Keratinocyte (primary cell): Measurements from ENCODE around the gene RYR1. TPM values are rescaled to one million over a fixed set of nuclear protein-coding genes. Genes with fewer than 3 reads are reported as not detected.

Source experiments
- DNase-seq: peaks from one replicate; pipeline ENCODE4 v3.0.0-alpha.2; 2011; ENCODE audit warnings: low read depth, missing footprints, low spot score
- FAIRE-seq: peaks from 2 replicates; lab custom pipeline; 2011; peaks lifted over from hg19 to GRCh38; lab: Jason Lieb, UNC
- H2AFZ ChIP-seq: 2 replicates; pipeline ENCODE4 v1.6.0; 2012; ENCODE audit warnings: low read length, control low read depth, inconsistent platforms; ENCODE audit not compliant: control insufficient read depth
- H3K27ac ChIP-seq: 2 replicates; pipeline ENCODE4 v1.5.1; 2011; ENCODE audit warnings: low read length; ENCODE audit not compliant: control insufficient read depth, insufficient read depth
- H3K27me3 ChIP-seq: 3 replicates; pipeline ENCODE4 v1.6.0; 2011; ENCODE audit warnings: low read length; ENCODE audit not compliant: control insufficient read depth, insufficient read depth; ENCODE audit errors: extremely low read depth
- H3K36me3 ChIP-seq, 2 experiments: 2 replicates in 1 of 2; 3 replicates in 1 of 2; pipeline ENCODE4 v1.5.1; 2011; ENCODE audit warnings: low read length in 2 of 2, mild to moderate bottlenecking in 1 of 2; ENCODE audit not compliant: control insufficient read depth in 2 of 2, insufficient read depth in 2 of 2; ENCODE audit errors: extremely low read depth in 1 of 2
- H3K4me1 ChIP-seq: 3 replicates; pipeline ENCODE4 v1.5.1; 2011; ENCODE audit warnings: low read length; ENCODE audit not compliant: control insufficient read depth, insufficient read depth; ENCODE audit errors: extremely low read depth
- H3K4me2 ChIP-seq: 3 replicates; pipeline ENCODE4 v1.6.0; 2011; ENCODE audit warnings: low read depth, low read length; ENCODE audit not compliant: control insufficient read depth, insufficient read depth; ENCODE audit errors: extremely low read depth
- H3K4me3 ChIP-seq, 3 experiments: fragments of 200-600 bp in 1 of 3; sonication (generic) in 1 of 3; 2 replicates in 2 of 3; 3 replicates in 1 of 3; pipeline ENCODE4 v1.5.1; 2011 to 2016; ENCODE audit warnings: low read length in 3 of 3, mild to moderate bottlenecking in 3 of 3, control low read depth in 2 of 3, inconsistent platforms in 1 of 3, low read depth in 1 of 3, mixed read lengths in 1 of 3, mixed run types in 1 of 3, moderate library complexity in 1 of 3; ENCODE audit not compliant: control insufficient read depth in 2 of 3, insufficient read depth in 2 of 3; ENCODE audit errors: extremely low read depth in 1 of 3
- H3K79me2 ChIP-seq: 2 replicates; pipeline ENCODE4 v1.6.0; 2012; ENCODE audit warnings: low read length; ENCODE audit not compliant: control insufficient read depth, insufficient read depth
- H3K9ac ChIP-seq: 3 replicates; pipeline ENCODE4 v1.6.0; 2011; ENCODE audit warnings: low read length; ENCODE audit not compliant: control insufficient read depth, insufficient read depth; ENCODE audit errors: extremely low read depth
- H3K9me1 ChIP-seq: 3 replicates; pipeline ENCODE4 v1.6.0; 2011; ENCODE audit warnings: low read length; ENCODE audit not compliant: control insufficient read depth, insufficient read depth; ENCODE audit errors: extremely low read depth
- H3K9me3 ChIP-seq: 2 replicates; pipeline ENCODE4 v1.5.1; 2012; ENCODE audit warnings: low read depth, low read length; ENCODE audit not compliant: control insufficient read depth
- H4K20me1 ChIP-seq: 3 replicates; pipeline ENCODE4 v1.6.0; 2011; ENCODE audit warnings: low read length; ENCODE audit not compliant: control insufficient read depth, insufficient read depth; ENCODE audit errors: extremely low read depth
- EZH2 ChIP-seq: IDR thresholded peaks from one replicate; pipeline ENCODE4 v1.6.1; 2012; ENCODE audit warnings: inconsistent platforms, mild to moderate bottlenecking, low read length, moderate library complexity
- dilution Hi-C: fragments of 300-500 bp; cut with MboI; formaldehyde crosslinking; loops from one replicate; pipeline ENCODE4 v1.7.0; 2020; ENCODE audit warnings: low sequenced_read_pairs; ENCODE audit not compliant: extremely low pct_ligation_motif_present
- polyA plus RNA-seq, 5 experiments: library from polyadenylated mRNA; depleted of rRNA in 3 of 5; stranded (reverse) in 3 of 5; stranded (forward) in 1 of 5; unstranded in 1 of 5; fragments of >200 nt; gene quantifications; 1 replicate in 1 of 5; 2 replicates in 3 of 5; 3 replicates in 1 of 5; pipeline versions ENCODE4 v1.2.1 to v1.2.3, GENCODE V29; 2011 to 2012; ENCODE audit warnings: missing spikeins in 2 of 5, low read depth in 1 of 5, low replicate concordance in 1 of 5
- TF ChIP-seq, protein P1 (sequence below), 3 experiments: IDR thresholded peaks in 1 of 3; conservative IDR thresholded peaks in 1 of 3; optimal IDR thresholded peaks in 1 of 3; 2 replicates in 2 of 3; 3 replicates in 1 of 3; pipeline versions ENCODE3 to v1.5.1; 2011; ENCODE audit warnings: low read length in 3 of 3, mild to moderate bottlenecking in 3 of 3, moderate library complexity in 2 of 3, control low read depth in 1 of 3, inconsistent platforms in 1 of 3; ENCODE audit not compliant: insufficient read depth in 2 of 3; ENCODE audit errors: extremely low read depth in 1 of 3

The RYR1 gene
- polyA plus RNA-seq, 1 donor (not counting 4 experiments of a cell fraction or from before 2014, with no cell fraction given), result 0.41 TPM

- no peak for FAIRE-seq
- Histone ChIP-seq H3K9ac (no peak overlapping the region), H3K27ac (no peak overlapping the region), H2AFZ (no peak overlapping the region), H3K9me1 (no peaks in the 10 kb centered on the region), H3K27me3 (no peaks in the 10 kb centered on the region), H3K4me1 (no peaks in the 10 kb centered on the region), H4K20me1 (no peaks in the 10 kb centered on the region), H3K36me3 (no peaks in the 10 kb centered on the region), H3K9me3 (no peaks in the 10 kb centered on the region), H3K4me3 (no peak overlapping the region), H3K79me2 (no peaks in the 10 kb centered on the region), H3K4me2 (no peak overlapping the region)
- DNase-seq, result no peak
- dilution Hi-C loops, result no loop called here
- no peak for TF ChIP-seq EZH2
- TF ChIP-seq, protein P1, sequence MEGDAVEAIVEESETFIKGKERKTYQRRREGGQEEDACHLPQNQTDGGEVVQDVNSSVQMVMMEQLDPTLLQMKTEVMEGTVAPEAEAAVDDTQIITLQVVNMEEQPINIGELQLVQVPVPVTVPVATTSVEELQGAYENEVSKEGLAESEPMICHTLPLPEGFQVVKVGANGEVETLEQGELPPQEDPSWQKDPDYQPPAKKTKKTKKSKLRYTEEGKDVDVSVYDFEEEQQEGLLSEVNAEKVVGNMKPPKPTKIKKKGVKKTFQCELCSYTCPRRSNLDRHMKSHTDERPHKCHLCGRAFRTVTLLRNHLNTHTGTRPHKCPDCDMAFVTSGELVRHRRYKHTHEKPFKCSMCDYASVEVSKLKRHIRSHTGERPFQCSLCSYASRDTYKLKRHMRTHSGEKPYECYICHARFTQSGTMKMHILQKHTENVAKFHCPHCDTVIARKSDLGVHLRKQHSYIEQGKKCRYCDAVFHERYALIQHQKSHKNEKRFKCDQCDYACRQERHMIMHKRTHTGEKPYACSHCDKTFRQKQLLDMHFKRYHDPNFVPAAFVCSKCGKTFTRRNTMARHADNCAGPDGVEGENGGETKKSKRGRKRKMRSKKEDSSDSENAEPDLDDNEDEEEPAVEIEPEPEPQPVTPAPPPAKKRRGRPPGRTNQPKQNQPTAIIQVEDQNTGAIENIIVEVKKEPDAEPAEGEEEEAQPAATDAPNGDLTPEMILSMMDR (optimal IDR thresholded peaks at IDR 0.05 in 1 of 3, IDR thresholded peaks at IDR 0.05 in 1 of 3, conservative IDR thresholded peaks at IDR 0.05 in 1 of 3; ENCODE audit: extremely low read depth in 1 of 3, insufficient read depth in 2 of 3, low read length in 3 of 3), result no peak
Observed at GRCh38 chr19:38485541-38486285, 52.2 kb downstream of the RYR1 start.

GRCh38 chr19:38486731-38487336 is 53.3 kb downstream of the RYR1 start:
- no peak for TF ChIP-seq EZH2
- TF ChIP-seq, protein P1 (optimal IDR thresholded peaks at IDR 0.05 in 1 of 3, IDR thresholded peaks at IDR 0.05 in 1 of 3, conservative IDR thresholded peaks at IDR 0.05 in 1 of 3; ENCODE audit: extremely low read depth in 1 of 3, insufficient read depth in 2 of 3, low read length in 3 of 3), result no peak
- Histone ChIP-seq H3K27me3 (no peaks in the 10 kb centered on the region), H3K9me1 (no peaks in the 10 kb centered on the region), H3K9me3 (no peaks in the 10 kb centered on the region), H3K36me3 (no peaks in the 10 kb centered on the region), H2AFZ (no peak overlapping the region), H3K4me1 (no peaks in the 10 kb centered on the region), H3K9ac (no peak overlapping the region), H3K79me2 (no peaks in the 10 kb centered on the region), H3K4me3 (no peak overlapping the region), H4K20me1 (no peaks in the 10 kb centered on the region), H3K4me2 (no peak overlapping the region), H3K27ac (no peak overlapping the region)
- dilution Hi-C loops, result no loop called here
- FAIRE-seq (no peak), DNase-seq (no peak)
